ENCODE data around the gene PCDHA9. TPM values are rescaled to one million over a fixed set of nuclear protein-coding genes. Genes with fewer than 3 reads are reported as not detected.

PCDHA9 gene
- total and polyA plus RNA-seq, 10 of the 15 experiments (the other 5 are each of a cell fraction or from before 2014, with no cell fraction given), result 0.01 to 0.06 (median 0.03) TPM; not detected in 7

GRCh38 chr5:140808889-140809291 is 39.3 kb upstream of the PCDHA9 start:
- ATAC-seq, result no peak
- CTCF ChIA-PET, result interaction anchor here (1.4 kb wide), 1 partner anchor 8 kb away, joined by 3 read pairs; no protein-coding TSS in a partner anchor
- no peak for FAIRE-seq
- no peak for DNase-seq (ENCODE audit: low read depth, low spot score)
- no peaks in the 10 kb centered on the region for H3K79me2 ChIP-seq (ENCODE audit: control insufficient read depth, insufficient read depth, low read length)
- SMC1A ChIA-PET (ENCODE audit: uncharacterized antibody, unreplicated experiment), result no interaction called here
- TF ChIP-seq RBBP5 (conservative IDR thresholded peaks at IDR 0.05), result no peak
- TF ChIP-seq EP300 (IDR thresholded peaks at IDR 0.05; ENCODE audit: borderline replicate concordance in 1 of 2, control insufficient read depth in 1 of 2, low read depth in 2 of 2, low read length in 2 of 2), result no peak
- no peak for TF ChIP-seq NR2C1 (IDR thresholded peaks at IDR 0.05)
- TF ChIP-seq RAD51 (IDR thresholded peaks at IDR 0.05), result no peak
- TF ChIP-seq BACH1 (IDR thresholded peaks at IDR 0.05; ENCODE audit: borderline replicate concordance), result no peak
- TF ChIP-seq CBX3 (IDR thresholded peaks at IDR 0.05; ENCODE audit: borderline replicate concordance, low read depth), result no peak
- no peak for TF ChIP-seq ZBED1 (IDR thresholded peaks at IDR 0.05; ENCODE audit: borderline replicate concordance)
- no peak for TF ChIP-seq CBFB (IDR thresholded peaks at IDR 0.05; ENCODE audit: low read depth)
- no peak overlapping the region for H2AFZ ChIP-seq (ENCODE audit: control insufficient read depth, low read depth, low read length)
- H3K27me3 ChIP-seq (replicated peaks in 1 of 2; ENCODE audit: control insufficient read depth in 2 of 2, insufficient read depth in 2 of 2, low read length in 1 of 2), result no peaks in the 10 kb centered on the region
- no peaks in the 10 kb centered on the region; the same call in 2 of the 3 replicates for H3K9me3 ChIP-seq (replicated peaks; ENCODE audit: control insufficient read depth, insufficient read depth, low read length)
- in situ Hi-C loops (cut with MboI) (loop anchor here (25.0 kb wide), 1 partner anchor 753 kb away; no protein-coding TSS in a partner anchor), intact Hi-C loops (cut with micrococcal nuclease; ENCODE audit: unreplicated experiment) (no loop called here)
- H3K9ac ChIP-seq (ENCODE audit: control insufficient read depth, insufficient read depth, low read length), result no peak overlapping the region
- 75% methylated on average over 17 of the region's 43 CpGs for WGBS (ENCODE audit: insufficient coverage, insufficient replicate concordance, low lambda C conversion rate, missing lambda C conversion rate)
- H3K36me3 ChIP-seq (ENCODE audit: control insufficient read depth in 2 of 2, insufficient read depth in 2 of 2, low read length in 1 of 2), result no peaks in the 10 kb centered on the region
- RAD21 ChIA-PET (ENCODE audit: unreplicated experiment), result no interaction called here
- POLR2A ChIA-PET, result no interaction called here
- no TSS peak for BruUV-seq (replicated peaks)
- H3K4me1 ChIP-seq (ENCODE audit: control insufficient read depth, insufficient read depth, low read length), result no peaks in the 10 kb centered on the region
- H3K4me2 ChIP-seq (ENCODE audit: control insufficient read depth, insufficient read depth), result no peak overlapping the region
- no peak overlapping the region for H3K27ac ChIP-seq (ENCODE audit: control insufficient read depth, insufficient read depth)
- H3K4me3 ChIP-seq, result no peak overlapping the region
- no peaks in the 10 kb centered on the region for H4K20me1 ChIP-seq (ENCODE audit: control insufficient read depth, insufficient read depth)

Data from GM12878 (cell line).